GM21737 (cell line): ENCODE data around the gene ADGRV1.

Source experiments
- ATAC-seq: cut with Tn5 transposase; IDR thresholded peaks from one replicate; pipeline ENCODE4 v1.9.1; 2021; ENCODE audit warnings: mild to moderate bottlenecking, moderate library complexity; ENCODE audit not compliant: unreplicated experiment

Gene ADGRV1

GRCh38 chr5:90558344-90559192 is at the start of gene ADGRV1:
TSS of gene ADGRV1 (plus strand) at chr5:90558797. CDS start at chr5:90558896, 99 bp downstream.
- ATAC-seq = peak; percentile 46

GRCh38 chr5:90510438-90510837 is 48.2 kb upstream of the ADGRV1 start:
- no peak for ATAC-seq

- no peak for ATAC-seq
Observed at GRCh38 chr5:90514520-90514919, 44.1 kb upstream of the ADGRV1 start.

GRCh38 chr5:90518661-90519060 is 39.9 kb upstream of the ADGRV1 start:
- ATAC-seq = no peak

- ATAC-seq = no peak
Observed at GRCh38 chr5:90519081-90519480, 39.5 kb upstream of the ADGRV1 start.

GRCh38 chr5:90528601-90529193 is 29.9 kb upstream of the ADGRV1 start:
- no peak for ATAC-seq

- peak; percentile 94 for ATAC-seq
Observed at GRCh38 chr5:90529194-90529938, 29.2 kb upstream of the ADGRV1 start, which contains the start of gene LYSMD3. TSS of gene LYSMD3 (minus strand) at chr5:90529584. CDS start at chr5:90525289, 4,295 bp downstream.

GRCh38 chr5:90529939-90530677 is 28.5 kb upstream of the ADGRV1 start:
- ATAC-seq = peak; percentile 43

- ATAC-seq = no peak
Observed at GRCh38 chr5:90530736-90531487, 27.7 kb upstream of the ADGRV1 start.

- no peak for ATAC-seq
Observed at GRCh38 chr5:90533794-90534193, 24.8 kb upstream of the ADGRV1 start.

GRCh38 chr5:90534922-90535321 is 23.7 kb upstream of the ADGRV1 start:
- no peak for ATAC-seq

GRCh38 chr5:90542827-90543519 is 15.6 kb upstream of the ADGRV1 start:
- no peak for ATAC-seq

- ATAC-seq = no peak
Observed at GRCh38 chr5:90545511-90545910, 13.1 kb upstream of the ADGRV1 start.

GRCh38 chr5:90546216-90546837 is 12.3 kb upstream of the ADGRV1 start:
- ATAC-seq = no peak

- no peak for ATAC-seq
Observed at GRCh38 chr5:90547072-90547536, 11.5 kb upstream of the ADGRV1 start.

GRCh38 chr5:90548069-90548593 is 10.5 kb upstream of the ADGRV1 start:
- no peak for ATAC-seq

- ATAC-seq = no peak
Observed at GRCh38 chr5:90549223-90549622, 9.4 kb upstream of the ADGRV1 start.

- no peak for ATAC-seq
Observed at GRCh38 chr5:90549729-90550275, 8.8 kb upstream of the ADGRV1 start.
